ENCODE measurements around the gene DUSP22.
"Not testable (repeated sequence)": the region's sequence is repeated elsewhere in the genome, so short reads cannot be mapped to it uniquely, and the experiment has no call there.

Gene DUSP22

GRCh38 chr6:376827-377640 lies 84.7 kb downstream of the DUSP22 start:
- Histone ChIP-seq H3K4ac (ENCODE audit: low read depth, low read length) (no peak overlapping the region), H3K18ac (ENCODE audit: low read length) (no peak overlapping the region), H2AK5ac (ENCODE audit: low read length) (no peak overlapping the region), H2BK120ac (ENCODE audit: low read depth, low read length) (no peak overlapping the region), H3K4me2 (ENCODE audit: low read length) (no peak overlapping the region), H3K56ac (ENCODE audit: low read length) (no peak overlapping the region), H3K4me1 (ENCODE audit: control insufficient read depth, low read depth, low read length) (no peaks in the 10 kb centered on the region), H2BK5ac (ENCODE audit: low read length) (no peak overlapping the region), H3K79me2 (ENCODE audit: control insufficient read depth, insufficient read depth, low read length) (no peaks in the 10 kb centered on the region), H3K79me1 (ENCODE audit: low read length) (no peaks in the 10 kb centered on the region), H3K27ac (ENCODE audit: low read depth, low read length) (no peak overlapping the region), H3K27me3 (ENCODE audit: insufficient read depth, low read length, poor library complexity) (no peaks in the 10 kb centered on the region), H4K5ac (ENCODE audit: low read length) (no peak overlapping the region), H3K4me3 (ENCODE audit: low read length) (no peak overlapping the region), H4K8ac (ENCODE audit: low read depth, low read length) (no peak overlapping the region), H3K9ac (ENCODE audit: low read length) (no peak overlapping the region), H3K23ac (ENCODE audit: low read length) (no peak overlapping the region), H2BK15ac (replicated peaks; ENCODE audit: low read depth) (no peak overlapping the region), H3K36me3 (ENCODE audit: control insufficient read depth, insufficient read depth, low read length) (no peaks in the 10 kb centered on the region)
- no peak for DNase-seq
- WGBS (ENCODE audit: extremely low coverage, insufficient coverage, low lambda C conversion rate), result no CpG with 5 or more reads among the region's 10 CpGs

- not testable (repeated sequence) for H2BK15ac ChIP-seq (replicated peaks; ENCODE audit: low read depth); H3K23ac ChIP-seq (ENCODE audit: low read length); H3K4me1 ChIP-seq (ENCODE audit: control insufficient read depth, low read depth, low read length); H3K18ac ChIP-seq (ENCODE audit: low read length); H2AK5ac ChIP-seq (ENCODE audit: low read length); H2BK120ac ChIP-seq (ENCODE audit: low read depth, low read length); H3K36me3 ChIP-seq (ENCODE audit: control insufficient read depth, insufficient read depth, low read length); H3K9ac ChIP-seq (ENCODE audit: low read length); DNase-seq; H4K5ac ChIP-seq (ENCODE audit: low read length); H3K4ac ChIP-seq (ENCODE audit: low read depth, low read length); H3K79me1 ChIP-seq (ENCODE audit: low read length); H2BK5ac ChIP-seq (ENCODE audit: low read length); H3K79me2 ChIP-seq (ENCODE audit: control insufficient read depth, insufficient read depth, low read length); H3K56ac ChIP-seq (ENCODE audit: low read length); H3K4me3 ChIP-seq (ENCODE audit: low read length); H3K27ac ChIP-seq (ENCODE audit: low read depth, low read length); H3K27me3 ChIP-seq (ENCODE audit: insufficient read depth, low read length, poor library complexity); H3K4me2 ChIP-seq (ENCODE audit: low read length); H4K8ac ChIP-seq (ENCODE audit: low read depth, low read length)
- WGBS (ENCODE audit: extremely low coverage, insufficient coverage, low lambda C conversion rate), result no CpG with 5 or more reads among the region's 13 CpGs
Observed at GRCh38 chr6:377641-378020, 85.3 kb downstream of the DUSP22 start.

DNA sequence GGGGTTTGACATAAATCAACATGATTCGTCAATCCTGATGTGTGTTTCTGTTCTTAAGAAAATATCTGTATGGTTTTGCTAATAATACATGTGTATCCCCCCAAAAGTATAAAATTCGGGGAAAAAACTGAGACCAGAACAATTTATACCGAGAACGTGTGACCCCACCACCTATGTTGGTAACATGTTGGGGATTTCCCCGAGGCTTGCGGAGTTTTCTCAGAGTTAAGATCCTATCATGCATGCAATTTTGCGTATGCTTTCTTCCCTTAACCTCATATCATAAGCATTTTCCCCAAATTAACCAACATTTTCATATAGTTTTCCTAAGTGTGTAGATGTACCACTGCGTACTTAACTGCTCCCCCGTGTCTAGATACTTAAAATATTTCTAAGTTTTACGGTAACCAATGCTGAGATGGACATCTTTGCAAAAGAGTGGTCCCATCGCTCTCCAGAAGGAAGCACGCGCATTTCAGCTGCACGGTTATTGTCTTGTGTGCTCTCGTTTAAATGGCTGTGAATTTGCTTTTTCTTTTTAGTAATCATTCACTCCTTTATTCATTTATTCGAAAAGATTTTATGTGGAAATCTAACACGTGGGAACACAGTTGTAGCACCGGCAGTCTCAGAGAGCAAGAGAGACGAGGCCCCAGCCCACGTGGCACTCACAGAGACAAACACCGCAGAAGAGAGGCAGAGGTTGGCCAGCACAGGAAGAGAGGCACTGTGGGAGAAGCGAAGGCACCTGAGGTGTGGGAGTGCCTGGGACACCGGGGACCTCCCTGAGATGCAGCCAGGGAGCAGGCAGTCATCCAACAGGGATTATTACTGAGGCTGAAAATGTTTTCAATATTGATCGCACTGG lies 86.0 kb downstream of the DUSP22 start:
- no peak overlapping the region for H2AK5ac ChIP-seq (ENCODE audit: low read length)
- no peak overlapping the region for H3K4me3 ChIP-seq (ENCODE audit: low read length)
- H3K18ac ChIP-seq (ENCODE audit: low read length), result no peak overlapping the region
- H3K79me1 ChIP-seq (ENCODE audit: low read length), result no peaks in the 10 kb centered on the region
- H4K8ac ChIP-seq (ENCODE audit: low read depth, low read length), result no peak overlapping the region
- no peaks in the 10 kb centered on the region for H3K4me1 ChIP-seq (ENCODE audit: control insufficient read depth, low read depth, low read length)
- H3K4me2 ChIP-seq (ENCODE audit: low read length), result no peak overlapping the region
- no peak overlapping the region for H3K9ac ChIP-seq (ENCODE audit: low read length)
- H3K23ac ChIP-seq (ENCODE audit: low read length), result no peak overlapping the region
- no peak for DNase-seq
- H2BK5ac ChIP-seq (ENCODE audit: low read length), result no peak overlapping the region
- no peak overlapping the region for H4K5ac ChIP-seq (ENCODE audit: low read length)
- H3K4ac ChIP-seq (ENCODE audit: low read depth, low read length), result no peak overlapping the region
- H2BK120ac ChIP-seq (ENCODE audit: low read depth, low read length), result no peak overlapping the region
- H2BK15ac ChIP-seq (replicated peaks; ENCODE audit: low read depth), result no peak overlapping the region
- no peaks in the 10 kb centered on the region for H3K27me3 ChIP-seq (ENCODE audit: insufficient read depth, low read length, poor library complexity)
- H3K79me2 ChIP-seq (ENCODE audit: control insufficient read depth, insufficient read depth, low read length), result no peaks in the 10 kb centered on the region
- H3K56ac ChIP-seq (ENCODE audit: low read length), result no peak overlapping the region
- no CpG with 5 or more reads among the region's 24 CpGs for WGBS (ENCODE audit: extremely low coverage, insufficient coverage, low lambda C conversion rate)
- no peak overlapping the region for H3K27ac ChIP-seq (ENCODE audit: low read depth, low read length)
- no peaks in the 10 kb centered on the region for H3K36me3 ChIP-seq (ENCODE audit: control insufficient read depth, insufficient read depth, low read length)

DNA sequence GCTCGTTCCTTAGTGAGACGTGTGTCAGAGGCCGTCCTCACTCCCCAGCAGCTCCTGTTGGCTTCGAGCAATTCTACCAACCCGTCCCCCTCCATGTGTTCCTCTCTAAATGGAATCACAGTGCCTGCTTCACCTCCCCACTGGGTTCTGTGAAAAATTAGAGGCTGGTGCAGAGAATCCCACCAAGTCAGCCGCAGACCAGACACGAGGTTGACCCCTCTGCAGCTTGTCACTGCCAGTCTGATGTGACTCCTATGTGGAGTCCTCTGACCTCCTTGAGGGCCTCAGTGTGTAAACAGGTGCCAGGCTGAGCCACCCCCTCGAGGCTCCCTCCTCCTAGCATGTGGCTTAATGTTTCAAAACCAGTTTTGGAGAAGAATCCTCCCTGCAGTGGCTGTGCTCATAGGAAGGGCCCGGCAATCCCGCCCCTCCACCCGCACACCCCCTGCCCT lies 86.7 kb downstream of the DUSP22 start:
- Histone ChIP-seq H2BK15ac (replicated peaks; ENCODE audit: low read depth) (no peak overlapping the region), H3K27me3 (ENCODE audit: insufficient read depth, low read length, poor library complexity) (no peaks in the 10 kb centered on the region), H3K36me3 (ENCODE audit: control insufficient read depth, insufficient read depth, low read length) (no peaks in the 10 kb centered on the region), H3K18ac (ENCODE audit: low read length) (no peak overlapping the region), H3K4me1 (ENCODE audit: control insufficient read depth, low read depth, low read length) (no peaks in the 10 kb centered on the region), H3K4me3 (ENCODE audit: low read length) (no peak overlapping the region), H3K4ac (ENCODE audit: low read depth, low read length) (no peak overlapping the region), H3K79me1 (ENCODE audit: low read length) (no peaks in the 10 kb centered on the region), H2BK5ac (ENCODE audit: low read length) (no peak overlapping the region), H3K79me2 (ENCODE audit: control insufficient read depth, insufficient read depth, low read length) (no peaks in the 10 kb centered on the region), H2AK5ac (ENCODE audit: low read length) (no peak overlapping the region), H4K5ac (ENCODE audit: low read length) (no peak overlapping the region), H3K4me2 (ENCODE audit: low read length) (no peak overlapping the region), H3K9ac (ENCODE audit: low read length) (no peak overlapping the region), H4K8ac (ENCODE audit: low read depth, low read length) (no peak overlapping the region), H3K27ac (ENCODE audit: low read depth, low read length) (no peak overlapping the region), H3K56ac (ENCODE audit: low read length) (no peak overlapping the region), H2BK120ac (ENCODE audit: low read depth, low read length) (no peak overlapping the region), H3K23ac (ENCODE audit: low read length) (no peak overlapping the region)
- DNase-seq, result no peak
- WGBS (ENCODE audit: extremely low coverage, insufficient coverage, low lambda C conversion rate), result no CpG with 5 or more reads among the region's 11 CpGs

GRCh38 chr6:379410-380181 lies 87.3 kb downstream of the DUSP22 start:
- no peaks in the 10 kb centered on the region for H3K79me2 ChIP-seq (ENCODE audit: control insufficient read depth, insufficient read depth, low read length)
- H3K9ac ChIP-seq (ENCODE audit: low read length), result no peak overlapping the region
- no peak overlapping the region for H2AK5ac ChIP-seq (ENCODE audit: low read length)
- H3K18ac ChIP-seq (ENCODE audit: low read length), result no peak overlapping the region
- no CpG with 5 or more reads among the region's 28 CpGs for WGBS (ENCODE audit: extremely low coverage, insufficient coverage, low lambda C conversion rate)
- no peak overlapping the region for H3K23ac ChIP-seq (ENCODE audit: low read length)
- no peaks in the 10 kb centered on the region for H3K79me1 ChIP-seq (ENCODE audit: low read length)
- H3K27me3 ChIP-seq (ENCODE audit: insufficient read depth, low read length, poor library complexity), result no peaks in the 10 kb centered on the region
- H2BK120ac ChIP-seq (ENCODE audit: low read depth, low read length), result no peak overlapping the region
- H3K56ac ChIP-seq (ENCODE audit: low read length), result no peak overlapping the region
- H2BK15ac ChIP-seq (replicated peaks; ENCODE audit: low read depth), result no peak overlapping the region
- no peak overlapping the region for H3K4me3 ChIP-seq (ENCODE audit: low read length)
- no peak overlapping the region for H3K4ac ChIP-seq (ENCODE audit: low read depth, low read length)
- no peak overlapping the region for H2BK5ac ChIP-seq (ENCODE audit: low read length)
- H4K5ac ChIP-seq (ENCODE audit: low read length), result no peak overlapping the region
- no peak for DNase-seq
- H3K27ac ChIP-seq (ENCODE audit: low read depth, low read length), result no peak overlapping the region
- H3K4me2 ChIP-seq (ENCODE audit: low read length), result no peak overlapping the region
- no peak overlapping the region for H4K8ac ChIP-seq (ENCODE audit: low read depth, low read length)
- no peaks in the 10 kb centered on the region for H3K36me3 ChIP-seq (ENCODE audit: control insufficient read depth, insufficient read depth, low read length)
- no peaks in the 10 kb centered on the region for H3K4me1 ChIP-seq (ENCODE audit: control insufficient read depth, low read depth, low read length)

Measured in mesendoderm (in vitro differentiated cells).